B cell (primary cell): ENCODE data around the gene TBC1D9B. TPM values are rescaled to one million over a fixed set of nuclear protein-coding genes. Genes with fewer than 3 reads are reported as not detected.

Experiments used
- ATAC-seq: fragments of 200-7000 bp; cut with Tn5 transposase; one replicate; pipeline ENCODE4 v1.10.0; 2021; ENCODE audit warnings: low read depth, mild to moderate bottlenecking, moderate number of reproducible peaks, moderate library complexity
- CTCF ChIA-PET: fragments of 350-600 bp; sonication (Branson Sonifier 250); formaldehyde crosslinking; loops from one replicate; lab custom pipeline; 2021; ENCODE audit warnings: antibody characterized with exemption, inconsistent platforms; lab: Charles Lee
- POLR2A ChIA-PET: fragments of 350-600 bp; sonication (Branson Sonifier 250); formaldehyde crosslinking; loops from one replicate; lab custom pipeline; 2021; ENCODE audit warnings: antibody characterized with exemption; lab: Charles Lee
- DNase-seq: peaks from one replicate; pipeline ENCODE4 v3.0.0; 2013
- H2AFZ ChIP-seq: 2 replicates; pipeline ENCODE4 v1.6.1; 2012; ENCODE audit warnings: mild to moderate bottlenecking, low read depth, low read length; ENCODE audit not compliant: insufficient read depth, poor library complexity, severe bottlenecking
- H3K27ac ChIP-seq, 2 donors: 1 replicate in 1 of 2; 2 replicates in 1 of 2; pipeline ENCODE4 v1.5.1; 2012 to 2013; ENCODE audit warnings: low read length in 2 of 2, mild to moderate bottlenecking in 2 of 2, moderate library complexity in 1 of 2
- H3K27me3 ChIP-seq, 4 experiments: fragments of 200-600 bp in 1 of 4; sonication (generic) in 1 of 4; replicated peaks in 1 of 4; 1 replicate in 2 of 4; 2 replicates in 2 of 4; pipeline versions ENCODE4 v1.6.1 to v1.7.0; 2013 to 2016; ENCODE audit warnings: low read length in 3 of 4, mild to moderate bottlenecking in 2 of 4, mixed read lengths in 1 of 4, moderate library complexity in 1 of 4; ENCODE audit not compliant: insufficient read depth in 4 of 4, control insufficient read depth in 3 of 4; ENCODE audit errors: control extremely low read depth in 1 of 4
- H3K36me3 ChIP-seq, 2 experiments: replicated peaks in 1 of 2; 1 replicate in 1 of 2; 2 replicates in 1 of 2; pipeline versions ENCODE4 v1.6.1 to v1.7.1; 2013; ENCODE audit warnings: low read length in 1 of 2; ENCODE audit not compliant: insufficient read depth in 2 of 2, control insufficient read depth in 1 of 2; ENCODE audit errors: control extremely low read depth in 1 of 2, extremely low read depth in 1 of 2
- H3K4me1 ChIP-seq, 2 donors: fragments of 200-600 bp in 1 of 2; sonication (generic) in 1 of 2; 1 replicate in 1 of 2; 2 replicates in 1 of 2; pipeline versions ENCODE4 v1.5.1 to v1.6.1; 2013 to 2017; ENCODE audit warnings: low read length in 2 of 2; ENCODE audit not compliant: control insufficient read depth in 2 of 2, insufficient read depth in 2 of 2
- H3K4me2 ChIP-seq: replicated peaks from 2 replicates; pipeline ENCODE3; 2012; ENCODE audit warnings: mild to moderate bottlenecking, low read depth, low read length; ENCODE audit not compliant: poor library complexity, severe bottlenecking
- H3K4me3 ChIP-seq, 5 experiments: fragments of 200-600 bp in 1 of 5; sonication (generic) in 1 of 5; 1 replicate in 3 of 5; 2 replicates in 2 of 5; pipeline versions ENCODE4 v1.5.1 to v1.7.0; 2011 to 2016; ENCODE audit warnings: low read length in 4 of 5, mild to moderate bottlenecking in 4 of 5, low read depth in 2 of 5, control low read depth in 1 of 5, moderate library complexity in 1 of 5; ENCODE audit not compliant: insufficient read depth in 1 of 5; ENCODE audit errors: control extremely low read depth in 1 of 5, extremely low read depth in 1 of 5
- H3K79me2 ChIP-seq: fragments of 200-600 bp; sonication (generic); one replicate; pipeline ENCODE4 v1.6.0; 2016; ENCODE audit warnings: low read length; ENCODE audit not compliant: control insufficient read depth, insufficient read depth
- H3K9ac ChIP-seq: fragments of 200-600 bp; sonication (generic); 2 replicates; pipeline ENCODE4 v1.6.1; 2017; ENCODE audit warnings: mild to moderate bottlenecking, low read length, moderate library complexity
- H3K9me3 ChIP-seq, 3 donors: one replicate each; pipeline versions ENCODE4 v1.6.1 to v1.7.1; 2013; ENCODE audit warnings: low read length in 2 of 3; ENCODE audit not compliant: control insufficient read depth in 2 of 3, insufficient read depth in 1 of 3; ENCODE audit errors: control extremely low read depth in 1 of 3
- H4K20me1 ChIP-seq: 2 replicates; pipeline ENCODE4 v1.6.0; 2012; ENCODE audit warnings: mild to moderate bottlenecking, low read length; ENCODE audit not compliant: insufficient read depth, control insufficient read depth, poor library complexity, severe bottlenecking
- H3K27ac Mint-ChIP-seq: one replicate; pipeline ENCODE4 v1.8.0; 2021; ENCODE audit warnings: mixed read lengths
- H3K27me3 Mint-ChIP-seq: one replicate; pipeline ENCODE4 v1.8.0; 2021; ENCODE audit warnings: mixed read lengths
- H3K4me1 Mint-ChIP-seq: one replicate; pipeline ENCODE4 v1.8.0; 2021; ENCODE audit warnings: mixed read lengths
- H3K4me3 Mint-ChIP-seq: one replicate; pipeline ENCODE4 v1.8.0; 2021; ENCODE audit warnings: mixed read lengths
- H3K9me3 Mint-ChIP-seq: one replicate; pipeline ENCODE4 v1.8.0; 2022; ENCODE audit warnings: mixed read lengths; ENCODE audit not compliant: insufficient read depth
- EZH2 ChIP-seq: IDR thresholded peaks from 2 replicates; pipeline ENCODE4 v1.6.1; 2012; ENCODE audit warnings: borderline replicate concordance, low read depth, mild to moderate bottlenecking, moderate library complexity, low read length; ENCODE audit not compliant: insufficient read depth, poor library complexity, severe bottlenecking
- WGBS: methylation state at CpG from one replicate; pipeline ENCODE4 v1.1.5; 2013; ENCODE audit warnings: missing lambda C conversion rate; ENCODE audit not compliant: insufficient coverage; 5-methylcytosine and 5-hydroxymethylcytosine counted together
- intact Hi-C: fragments of 100-400 bp; cut with micrococcal nuclease; formaldehyde crosslinking; loops from one replicate; pipeline ENCODE4 v1.10.0; 2022
- polyA plus RNA-seq: library from polyadenylated mRNA; depleted of rRNA; stranded (reverse); fragments of >200 nt; gene quantifications from 2 replicates; pipeline ENCODE4 v1.2.3, GENCODE V29; 2012
- total RNA-seq, 2 donors: library from RNA; stranded (reverse); fragments of 120-200 nt in 1 of 2; gene quantifications; 1 replicate in 1 of 2; 2 replicates in 1 of 2; pipeline versions ENCODE4 v1.2.3 to v1.2.4, GENCODE V29; 2013 to 2022
- TF ChIP-seq, protein P1 (sequence below): fragments of 200-600 bp; IDR thresholded peaks from one replicate; pipeline ENCODE4 v1.8.0; 2022; ENCODE audit warnings: antibody characterized with exemption, mild to moderate bottlenecking

The TBC1D9B gene
- total and polyA plus RNA-seq, 2 donors (not counting 1 experiment from before 2014, with no cell fraction given), result 143 to 144 TPM

DNA sequence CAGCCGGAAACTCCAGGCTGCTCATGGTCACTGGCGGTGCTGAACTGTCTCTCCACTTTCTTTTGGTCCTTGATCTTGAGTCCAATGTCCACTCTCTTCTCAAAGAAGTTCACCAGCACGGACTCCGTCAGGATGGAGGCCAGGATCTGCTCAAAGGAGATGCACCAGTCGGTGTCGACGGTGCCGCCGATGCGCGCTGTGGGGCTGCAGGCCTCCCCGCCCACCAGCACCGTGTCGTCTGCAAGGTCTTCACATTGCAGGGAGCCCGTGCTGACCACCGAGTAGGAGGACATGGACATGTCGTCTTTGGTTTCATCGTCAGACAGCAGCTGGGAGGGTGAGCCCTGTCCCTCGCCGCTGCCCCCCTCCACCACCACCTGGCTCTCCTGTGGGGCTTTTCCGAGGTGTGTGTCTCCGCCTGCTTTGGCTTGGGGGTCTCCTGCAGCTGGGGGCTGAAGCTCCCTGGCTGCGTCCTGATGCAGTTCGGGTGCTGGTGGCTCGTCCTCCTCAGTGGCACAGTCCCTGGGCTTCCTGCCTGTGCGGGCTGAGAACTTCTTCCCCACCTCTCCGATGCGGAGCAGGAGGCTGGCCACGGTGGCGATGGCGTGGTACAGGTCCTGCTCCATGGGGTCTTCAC is 44.1 kb downstream of the TBC1D9B start:
- DNase-seq, result no peak
- Mint-ChIP-seq H3K4me1 (peaks cover 16% of the 10 kb centered on the region), H3K4me3 (no peak overlapping the region), H3K27me3 (no peaks in the 10 kb centered on the region), H3K27ac (no peak overlapping the region), H3K9me3 (no peaks in the 10 kb centered on the region)
- Histone ChIP-seq H4K20me1 (no peaks in the 10 kb centered on the region), H3K4me2 (no peak overlapping the region), H2AFZ (no peak overlapping the region), H3K79me2 (no peaks in the 10 kb centered on the region), H3K4me3 (no peak overlapping the region), H3K4me1 (peaks cover 0 to 3% of the 10 kb centered on the region in 2 donors), H3K9me3 (peaks cover 0 to 5% (median 0%) of the 10 kb centered on the region in 3 donors), H3K27ac (no peak overlapping the region), H3K9ac (no peak overlapping the region), H3K36me3 (peaks cover 0 to 36% of the 10 kb centered on the region in 2 experiments), H3K27me3 (no peaks in the 10 kb centered on the region)
- intact Hi-C loops, result no loop called here
- no peak for TF ChIP-seq EZH2
- TF ChIP-seq, protein P1, sequence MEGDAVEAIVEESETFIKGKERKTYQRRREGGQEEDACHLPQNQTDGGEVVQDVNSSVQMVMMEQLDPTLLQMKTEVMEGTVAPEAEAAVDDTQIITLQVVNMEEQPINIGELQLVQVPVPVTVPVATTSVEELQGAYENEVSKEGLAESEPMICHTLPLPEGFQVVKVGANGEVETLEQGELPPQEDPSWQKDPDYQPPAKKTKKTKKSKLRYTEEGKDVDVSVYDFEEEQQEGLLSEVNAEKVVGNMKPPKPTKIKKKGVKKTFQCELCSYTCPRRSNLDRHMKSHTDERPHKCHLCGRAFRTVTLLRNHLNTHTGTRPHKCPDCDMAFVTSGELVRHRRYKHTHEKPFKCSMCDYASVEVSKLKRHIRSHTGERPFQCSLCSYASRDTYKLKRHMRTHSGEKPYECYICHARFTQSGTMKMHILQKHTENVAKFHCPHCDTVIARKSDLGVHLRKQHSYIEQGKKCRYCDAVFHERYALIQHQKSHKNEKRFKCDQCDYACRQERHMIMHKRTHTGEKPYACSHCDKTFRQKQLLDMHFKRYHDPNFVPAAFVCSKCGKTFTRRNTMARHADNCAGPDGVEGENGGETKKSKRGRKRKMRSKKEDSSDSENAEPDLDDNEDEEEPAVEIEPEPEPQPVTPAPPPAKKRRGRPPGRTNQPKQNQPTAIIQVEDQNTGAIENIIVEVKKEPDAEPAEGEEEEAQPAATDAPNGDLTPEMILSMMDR, result no peak
- POLR2A ChIA-PET, result no interaction called here
- no peak for ATAC-seq
- over 99% methylated on average over 31 of the region's 31 CpGs for WGBS
- CTCF ChIA-PET, result interaction anchor here (0.6 to 1.6 kb wide), 3 partner anchors 62 to 111 kb away, joined by 3 to 4 read pairs (median 4); no protein-coding TSS in a partner anchor

DNA sequence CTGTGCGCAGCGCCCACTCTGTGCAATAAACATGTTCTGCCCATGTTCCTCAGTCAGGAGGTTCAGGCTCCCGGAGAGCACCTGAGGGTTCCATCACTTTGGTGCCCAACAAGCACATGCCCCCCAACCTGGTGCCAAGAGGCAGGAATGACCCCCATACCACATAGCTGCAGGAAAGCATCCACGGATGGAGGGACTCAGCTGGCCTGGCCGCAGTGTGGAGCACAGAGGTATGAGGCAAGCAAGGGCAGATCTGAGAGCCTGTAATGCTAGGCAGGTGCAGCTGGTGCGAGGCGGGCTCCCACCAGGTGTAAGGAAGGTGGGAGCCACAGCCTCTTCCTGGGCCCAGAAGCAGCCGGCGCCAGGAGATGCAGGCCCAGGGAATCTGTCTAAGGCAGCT is 44.8 kb downstream of the TBC1D9B start:
- H3K4me1 Mint-ChIP-seq, result peaks cover 21% of the 10 kb centered on the region
- no peak overlapping the region for H3K4me3 Mint-ChIP-seq
- no peaks in the 10 kb centered on the region for H4K20me1 ChIP-seq
- H3K27me3 Mint-ChIP-seq, result no peaks in the 10 kb centered on the region
- H3K4me1 ChIP-seq, result peaks cover 0 to 6% of the 10 kb centered on the region in 2 donors
- DNase-seq, result no peak
- H3K79me2 ChIP-seq, result no peaks in the 10 kb centered on the region
- no peak for ATAC-seq
- no peak overlapping the region for H2AFZ ChIP-seq
- peaks cover 0 to 33% of the 10 kb centered on the region in 2 experiments for H3K36me3 ChIP-seq
- H3K4me2 ChIP-seq, result no peak overlapping the region
- no peaks in the 10 kb centered on the region for H3K27me3 ChIP-seq
- CTCF ChIA-PET, result interaction anchor here (0.6 kb wide), 1 partner anchor 96 kb away, joined by 3 read pairs; no protein-coding TSS in a partner anchor
- no peak overlapping the region for H3K27ac ChIP-seq
- peaks cover 0 to 5% (median 0%) of the 10 kb centered on the region in 3 donors for H3K9me3 ChIP-seq
- TF ChIP-seq EZH2, result no peak
- TF ChIP-seq, protein P1, result no peak
- POLR2A ChIA-PET, result no interaction called here
- H3K27ac Mint-ChIP-seq, result no peak overlapping the region
- intact Hi-C loops, result no loop called here
- H3K9ac ChIP-seq, result no peak overlapping the region
- 96% methylated on average over 7 of the region's 9 CpGs for WGBS
- no peak overlapping the region for H3K4me3 ChIP-seq
- no peaks in the 10 kb centered on the region for H3K9me3 Mint-ChIP-seq
